HEK293 (cell line): ENCODE data around the gene GDI2.

ENCODE experiments used
- CTCF ChIA-PET: fragments of 350-600 bp; formaldehyde crosslinking; extraction: SDS; loops from one replicate; lab custom pipeline; 2021; ENCODE audit warnings: antibody characterized with exemption; lab: Yijun Ruan, JAX
- POLR2A ChIA-PET: fragments of 300-600 bp; formaldehyde crosslinking; extraction: SDS; loops from one replicate; lab custom pipeline; 2020; ENCODE audit warnings: antibody characterized with exemption, inconsistent platforms; lab: Yijun Ruan, JAX
- H3K27ac ChIP-seq: fragments of 200-500 bp; sonication (Bioruptor generic); 2 replicates; pipeline ENCODE4 v1.5.1; 2014; ENCODE audit warnings: low read depth, low read length, control low read depth, inconsistent platforms; ENCODE audit errors: extremely low read depth
- H3K36me3 ChIP-seq, 2 experiments: fragments of 200-500 bp in 1 of 2; sonication (Bioruptor generic) in 1 of 2; 1 replicate in 1 of 2; 2 replicates in 1 of 2; pipeline ENCODE4 v1.5.1; 2014 to 2017; ENCODE audit warnings: inconsistent platforms in 2 of 2, low read length in 2 of 2; ENCODE audit not compliant: control insufficient read depth in 2 of 2, insufficient read depth in 1 of 2
- H3K4me1 ChIP-seq: fragments of 200-500 bp; sonication (Bioruptor generic); 2 replicates; pipeline ENCODE4 v1.5.1; 2014; ENCODE audit warnings: mild to moderate bottlenecking, low read length, inconsistent platforms; ENCODE audit not compliant: control insufficient read depth, insufficient read depth
- H3K4me3 ChIP-seq: 2 replicates; pipeline ENCODE4 v1.5.1; 2011; ENCODE audit warnings: low read depth, mild to moderate bottlenecking, control low read depth, low read length, moderate library complexity
- H3K9me3 ChIP-seq: fragments of 200-500 bp; sonication (Bioruptor generic); 2 replicates; pipeline ENCODE4 v1.5.1; 2014; ENCODE audit warnings: low read depth, low read length, inconsistent platforms; ENCODE audit not compliant: control insufficient read depth, insufficient read depth
- BCL6B ChIP-seq: fragments of 450-650 bp; formaldehyde crosslinking; IDR thresholded peaks from 2 replicates; pipeline ENCODE4 v1.5.1; 2017; ENCODE audit warnings: missing biosample characterization, missing genetic modification characterization
- ELK4 ChIP-seq: IDR thresholded peaks from 2 replicates; pipeline ENCODE4 v1.6.1; 2011; ENCODE audit warnings: mild to moderate bottlenecking, low read depth, low read length, borderline replicate concordance
- HOXC10 ChIP-seq: sonication (generic); formaldehyde crosslinking; IDR thresholded peaks from 2 replicates; pipeline ENCODE4 v1.8.1; 2023; ENCODE audit warnings: mild to moderate bottlenecking, missing genetic modification reagents
- MYNN ChIP-seq: fragments of 450-650 bp; formaldehyde crosslinking; IDR thresholded peaks from 2 replicates; pipeline ENCODE4 v1.5.1; 2016; ENCODE audit warnings: missing biosample characterization, missing genetic modification characterization, borderline replicate concordance
- PATZ1 ChIP-seq: fragments of 450-650 bp; formaldehyde crosslinking; IDR thresholded peaks from 2 replicates; pipeline ENCODE4 v1.5.1; 2016; ENCODE audit warnings: missing biosample characterization, missing genetic modification characterization
- PRDM1 ChIP-seq: fragments of 450-650 bp; formaldehyde crosslinking; IDR thresholded peaks from 2 replicates; pipeline ENCODE4; 2016; ENCODE audit warnings: missing biosample characterization, missing genetic modification characterization
- PRDM6 ChIP-seq: fragments of 450-650 bp; formaldehyde crosslinking; IDR thresholded peaks from 2 replicates; pipeline ENCODE4 v1.5.1; 2017; ENCODE audit warnings: missing biosample characterization, missing genetic modification characterization
- SETDB1 ChIP-seq: IDR thresholded peaks from one replicate; pipeline ENCODE4 v1.6.1; 2017; ENCODE audit warnings: mild to moderate bottlenecking, low read length, moderate library complexity, mixed read lengths; ENCODE audit not compliant: insufficient read length
- ZBTB20 ChIP-seq: fragments of 450-650 bp; formaldehyde crosslinking; IDR thresholded peaks from 2 replicates; pipeline ENCODE4 v1.5.1; 2016; ENCODE audit warnings: missing biosample characterization, missing genetic modification characterization
- ZBTB26 ChIP-seq: fragments of 450-650 bp; formaldehyde crosslinking; optimal IDR thresholded peaks from 2 replicates; pipeline ENCODE3; 2016; ENCODE audit warnings: missing biosample characterization, mild to moderate bottlenecking, missing genetic modification characterization
- ZBTB7A ChIP-seq: fragments of 450-650 bp; formaldehyde crosslinking; IDR thresholded peaks from 2 replicates; pipeline ENCODE4 v1.5.1; 2016; ENCODE audit warnings: low read depth, missing biosample characterization, missing genetic modification characterization
- ZFP3 ChIP-seq: fragments of 450-650 bp; formaldehyde crosslinking; IDR thresholded peaks from 2 replicates; pipeline ENCODE4 v1.5.1; 2016; ENCODE audit warnings: low read depth, missing biosample characterization, missing genetic modification characterization
- ZNF202 ChIP-seq: fragments of 450-650 bp; formaldehyde crosslinking; IDR thresholded peaks from 2 replicates; pipeline ENCODE4 v1.5.1; 2016; ENCODE audit warnings: missing biosample characterization, missing genetic modification characterization, borderline replicate concordance
- ZNF311 ChIP-seq: fragments of 450-650 bp; formaldehyde crosslinking; IDR thresholded peaks from 2 replicates; pipeline ENCODE4 v1.5.1; 2017; ENCODE audit warnings: missing biosample characterization, missing genetic modification characterization, borderline replicate concordance
- ZNF391 ChIP-seq: fragments of 450-650 bp; formaldehyde crosslinking; IDR thresholded peaks from 2 replicates; pipeline ENCODE4 v1.5.1; 2016; ENCODE audit warnings: low read depth, missing biosample characterization, missing genetic modification characterization, borderline replicate concordance
- ZNF433 ChIP-seq: fragments of 450-650 bp; formaldehyde crosslinking; IDR thresholded peaks from 2 replicates; pipeline ENCODE4 v1.5.1; 2016; ENCODE audit warnings: missing biosample characterization, missing genetic modification characterization, low read depth
- ZNF449 ChIP-seq: fragments of 450-650 bp; formaldehyde crosslinking; IDR thresholded peaks from 2 replicates; pipeline ENCODE4 v1.5.1; 2017; ENCODE audit warnings: missing biosample characterization, mild to moderate bottlenecking, missing genetic modification characterization, moderate library complexity
- ZNF510 ChIP-seq: fragments of 450-650 bp; formaldehyde crosslinking; IDR thresholded peaks from 2 replicates; pipeline ENCODE4 v1.5.1; 2018; ENCODE audit warnings: mild to moderate bottlenecking, missing genetic modification characterization, missing biosample characterization; ENCODE audit not compliant: insufficient replicate concordance
- ZNF560 ChIP-seq: fragments of 450-650 bp; formaldehyde crosslinking; IDR thresholded peaks from 2 replicates; pipeline ENCODE4 v1.5.1; 2017; ENCODE audit warnings: missing biosample characterization, missing genetic modification characterization, borderline replicate concordance
- ZNF585B ChIP-seq: fragments of 450-650 bp; formaldehyde crosslinking; IDR thresholded peaks from 2 replicates; pipeline ENCODE4 v1.5.1; 2016; ENCODE audit warnings: missing biosample characterization, missing genetic modification characterization
- ZNF596 ChIP-seq: fragments of 450-650 bp; IDR thresholded peaks from 2 replicates; pipeline ENCODE4 v1.5.0; 2018; ENCODE audit warnings: missing biosample characterization, mild to moderate bottlenecking, missing genetic modification characterization, moderate library complexity
- ZNF776 ChIP-seq: fragments of 450-650 bp; formaldehyde crosslinking; IDR thresholded peaks from 2 replicates; pipeline ENCODE4 v1.5.0; 2017; ENCODE audit warnings: missing biosample characterization, missing genetic modification characterization, borderline replicate concordance
- ZSCAN16 ChIP-seq: fragments of 450-650 bp; formaldehyde crosslinking; IDR thresholded peaks from 2 replicates; pipeline ENCODE4 v1.5.1; 2016; ENCODE audit warnings: missing biosample characterization, missing genetic modification characterization

Gene GDI2

GRCh38 chr10:5736591-5736990 lies 76.6 kb downstream of the GDI2 start:
- TF ChIP-seq ZNF311 (tag by site-specific recombination): no peak
- no peak for TF ChIP-seq ZSCAN16 (tag by site-specific recombination)
- no peak for TF ChIP-seq BCL6B (tag by site-specific recombination)
- TF ChIP-seq ZNF433 (tag by site-specific recombination): no peak
- TF ChIP-seq ZFP3 (tag by site-specific recombination): no peak
- no peak for TF ChIP-seq ZNF391 (tag by site-specific recombination)
- no peak for TF ChIP-seq ZNF560
- TF ChIP-seq ZBTB20: no peak
- peak; percentile 59 for TF ChIP-seq PRDM6 (tag by site-specific recombination)
- no peak for TF ChIP-seq ZBTB7A (tag by site-specific recombination)
- no peak for TF ChIP-seq SETDB1
- no peak for TF ChIP-seq ZNF510 (tag by site-specific recombination)
- no peak for TF ChIP-seq ZNF776 (tag by site-specific recombination)
- TF ChIP-seq PRDM1 (tag by site-specific recombination): peak; percentile 96
- TF ChIP-seq, all 188 proteins: peak for 2
- Histone ChIP-seq H3K27ac (no peak overlapping the region), H3K36me3 (peaks cover 17 to 43% of the 10 kb centered on the region in 2 experiments), H3K4me1 (no peaks in the 10 kb centered on the region; the same call in 1 of the 2 replicates), H3K4me3 (no peak overlapping the region), H3K9me3 (no peaks in the 10 kb centered on the region)
- ChIA-PET POLR2A (interaction anchor here (1.6 kb wide), 1 partner anchor 52 kb away, joined by 4 read pairs; the partner anchor contains the start of gene TASOR2), CTCF (interaction anchor here (1.0 kb wide), 1 partner anchor 12 kb away, joined by 4 read pairs; no protein-coding TSS in a partner anchor)

GRCh38 chr10:5735119-5735518 lies 78.1 kb downstream of the GDI2 start:
- Histone ChIP-seq H3K9me3 (no peaks in the 10 kb centered on the region), H3K27ac (no peak overlapping the region), H3K36me3 (peaks cover 23 to 44% of the 10 kb centered on the region in 2 experiments), H3K4me3 (no peak overlapping the region), H3K4me1 (no peaks in the 10 kb centered on the region; the same call in 1 of the 2 replicates)
- ChIA-PET POLR2A (interaction anchor here (1.0 to 1.6 kb wide), 2 partner anchors 42 to 51 kb away, joined by 4 read pairs; partner anchors contain the start of gene TASOR2), CTCF (interaction anchor here (1.0 kb wide), 1 partner anchor 105 kb away, joined by 7 read pairs; no protein-coding TSS in a partner anchor)
- TF ChIP-seq ZNF449 (tag by site-specific recombination) (no peak), PATZ1 (tag by site-specific recombination) (no peak), ZBTB26 (tag by site-specific recombination) (no peak), ZNF596 (tag by site-specific recombination) (no peak), MYNN (no peak), HOXC10 (CRISPR knock-in tag) (no peak), ZNF585B (tag by site-specific recombination) (no peak), ZBTB7A (tag by site-specific recombination) (no peak), ELK4 (no peak), ZNF202 (no peak)
